HEK293T (cell line): ENCODE results near the gene NTF3.

ENCODE experiments used
- CTCF ChIA-PET: fragments of 350-600 bp; formaldehyde crosslinking; extraction: SDS; loops from one replicate; lab custom pipeline; 2021; ENCODE audit warnings: antibody characterized with exemption, inconsistent platforms; lab: Yijun Ruan, JAX
- POLR2A ChIA-PET: fragments of 350-600 bp; formaldehyde crosslinking; extraction: SDS; loops from one replicate; lab custom pipeline; 2020; ENCODE audit warnings: antibody characterized with exemption, inconsistent platforms; lab: Yijun Ruan, JAX
- DNase-seq: peaks from one replicate; pipeline ENCODE4 v3.0.0; 2012; ENCODE audit warnings: mixed read lengths; ENCODE audit errors: extremely low spot score
- ARNT ChIP-seq: fragments of 450-650 bp; IDR thresholded peaks from 2 replicates; pipeline ENCODE4 v1.6.1; 2017; ENCODE audit warnings: mild to moderate bottlenecking
- BHLHE40 ChIP-seq: fragments of 450-650 bp; IDR thresholded peaks from 2 replicates; pipeline ENCODE4 v1.6.1; 2016; ENCODE audit warnings: mild to moderate bottlenecking, moderate library complexity, borderline replicate concordance
- CTBP1 ChIP-seq: fragments of 450-650 bp; IDR thresholded peaks from 2 replicates; pipeline ENCODE4 v1.6.1; 2016; ENCODE audit warnings: borderline replicate concordance
- ELF4 ChIP-seq: fragments of 450-650 bp; IDR thresholded peaks from 2 replicates; pipeline ENCODE4 v1.6.1; 2017; ENCODE audit warnings: antibody characterized with exemption
- FOXA1 ChIP-seq: fragments of 450-650 bp; IDR thresholded peaks from 2 replicates; pipeline ENCODE4 v1.6.1; 2016; ENCODE audit warnings: mild to moderate bottlenecking
- FOXK2 ChIP-seq: fragments of 450-650 bp; IDR thresholded peaks from 2 replicates; pipeline ENCODE4 v1.6.1; 2016; ENCODE audit warnings: mild to moderate bottlenecking
- FOXM1 ChIP-seq: fragments of 450-650 bp; IDR thresholded peaks from 2 replicates; pipeline ENCODE4 v1.6.1; 2017; ENCODE audit warnings: mild to moderate bottlenecking, borderline replicate concordance
- HDGF ChIP-seq: fragments of 450-650 bp; IDR thresholded peaks from 2 replicates; pipeline ENCODE4 v1.6.1; 2017; ENCODE audit warnings: antibody characterized with exemption, borderline replicate concordance
- L3MBTL2 ChIP-seq: fragments of 450-650 bp; conservative IDR thresholded peaks from 2 replicates; pipeline ENCODE4 v1.6.1; 2016; ENCODE audit warnings: mild to moderate bottlenecking
- LEF1 ChIP-seq: fragments of 450-650 bp; IDR thresholded peaks from 2 replicates; pipeline ENCODE4 v1.6.1; 2017; ENCODE audit warnings: mild to moderate bottlenecking, borderline replicate concordance
- NFRKB ChIP-seq: fragments of 450-650 bp; IDR thresholded peaks from 2 replicates; pipeline ENCODE4 v1.6.1; 2016; ENCODE audit warnings: mild to moderate bottlenecking, moderate library complexity
- PKNOX1 ChIP-seq: fragments of 450-650 bp; IDR thresholded peaks from 2 replicates; pipeline ENCODE4 v1.6.1; 2016
- SP1 ChIP-seq: fragments of 450-650 bp; IDR thresholded peaks from 2 replicates; pipeline ENCODE4 v1.6.1; 2017
- SUZ12 ChIP-seq: fragments of 450-650 bp; IDR thresholded peaks from 2 replicates; pipeline ENCODE4 v1.6.1; 2016; ENCODE audit warnings: mild to moderate bottlenecking
- TARDBP ChIP-seq: fragments of 450-650 bp; IDR thresholded peaks from 2 replicates; pipeline ENCODE4 v1.6.1; 2016
- ZNF384 ChIP-seq: fragments of 450-650 bp; IDR thresholded peaks from 2 replicates; pipeline ENCODE4 v1.6.1; 2016

Gene NTF3

GRCh38 chr12:5484426-5484825 lies 52.5 kb downstream of the NTF3 start:
- POLR2A ChIA-PET = no interaction called here
- CTCF ChIA-PET = no interaction called here
- no peak for DNase-seq
- TF ChIP-seq LEF1 (no peak), PKNOX1 (no peak), HDGF (no peak)

- DNase-seq = no peak
- ChIA-PET POLR2A (no interaction called here), CTCF (no interaction called here)
- TF ChIP-seq FOXK2 (no peak), SP1 (no peak), ZNF384 (no peak), HDGF (no peak), ELF4 (no peak), CTBP1 (no peak), ARNT (no peak), PKNOX1 (no peak), BHLHE40 (no peak)
These were observed 53.5 kb downstream of the NTF3 start for GRCh38 chr12:5485454-5485853.

GRCh38 chr12:5487076-5487475 lies 55.2 kb downstream of the NTF3 start:
- no peak for TF ChIP-seq L3MBTL2
- no peak for TF ChIP-seq HDGF
- no peak for TF ChIP-seq FOXM1
- TF ChIP-seq TARDBP = no peak
- no peak for TF ChIP-seq NFRKB
- TF ChIP-seq ZNF384 = no peak
- TF ChIP-seq SUZ12 = no peak
- TF ChIP-seq BHLHE40 = no peak
- no peak for TF ChIP-seq ELF4
- TF ChIP-seq LEF1 = no peak
- no peak for TF ChIP-seq ARNT
- no peak for TF ChIP-seq CTBP1
- POLR2A ChIA-PET = no interaction called here
- DNase-seq = no peak
- CTCF ChIA-PET = no interaction called here

- no peak for TF ChIP-seq LEF1
- no peak for TF ChIP-seq FOXM1
- no peak for TF ChIP-seq SP1
- TF ChIP-seq SUZ12 = no peak
- TF ChIP-seq L3MBTL2 = no peak
- POLR2A ChIA-PET = no interaction called here
- CTCF ChIA-PET = interaction anchor here (0.6 kb wide), 1 partner anchor 258 kb away, joined by 3 read pairs; no protein-coding TSS in a partner anchor
- DNase-seq = no peak
These were observed 56.2 kb downstream of the NTF3 start for GRCh38 chr12:5487948-5488625.

GRCh38 chr12:5488626-5488955 lies 56.7 kb downstream of the NTF3 start:
- TF ChIP-seq ZNF384 (no peak), TARDBP (no peak), PKNOX1 (no peak)
- no peak for DNase-seq
- POLR2A ChIA-PET = no interaction called here
- CTCF ChIA-PET = no interaction called here

DNA sequence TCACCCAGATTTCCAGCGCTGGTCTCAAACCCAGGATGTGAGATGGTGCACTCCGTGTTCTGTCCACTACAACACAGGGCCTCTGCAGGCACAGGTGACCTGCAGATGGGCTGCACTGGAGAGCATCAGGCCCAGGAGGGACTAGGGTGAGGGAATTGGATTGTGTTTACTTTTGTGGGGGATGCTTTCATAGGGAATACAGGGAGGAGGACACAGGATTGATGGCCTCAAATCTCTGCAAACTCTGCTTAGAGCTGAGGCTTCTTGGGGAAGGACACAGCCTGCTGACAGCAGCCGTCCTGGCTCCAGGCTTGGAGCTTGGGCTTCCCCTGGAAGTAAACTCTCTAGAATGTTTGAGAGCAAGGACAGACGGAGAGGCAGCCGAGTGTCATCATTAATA lies 57.1 kb downstream of the NTF3 start:
- ChIA-PET POLR2A (no interaction called here), CTCF (no interaction called here)
- DNase-seq = no peak
- TF ChIP-seq FOXK2 (no peak), TARDBP (no peak), BHLHE40 (no peak), L3MBTL2 (no peak), FOXA1 (no peak), SUZ12 (no peak), SP1 (no peak), ZNF384 (no peak), NFRKB (no peak), LEF1 (no peak), CTBP1 (no peak), ELF4 (no peak), PKNOX1 (no peak), ARNT (no peak), FOXM1 (no peak)
